NCI-H1048 (cell line): Measurements from ENCODE around the gene SYT6.

Experiments used
- DNase-seq: peaks from one replicate; lab custom pipeline; 2025; lab: John Stamatoyannopoulos, UW

The SYT6 gene

GRCh38 chr1:114153261-114154145, at the start of gene SYT6:
TSS of gene SYT6 (minus strand) at chr1:114153869. CDS start at chr1:114153772, 97 bp downstream.
- no peak for DNase-seq

GRCh38 chr1:114201486-114201885, 47.8 kb upstream of the SYT6 start:
- no peak for DNase-seq

GRCh38 chr1:114199017-114199594, 45.4 kb upstream of the SYT6 start:
- no peak for DNase-seq

GRCh38 chr1:114196992-114197907, 43.6 kb upstream of the SYT6 start:
- DNase-seq, result no peak

- no peak for DNase-seq
Measured at GRCh38 chr1:114195819-114196218, 42.1 kb upstream of the SYT6 start.

GRCh38 chr1:114192328-114192727, 38.7 kb upstream of the SYT6 start:
- no peak for DNase-seq

- DNase-seq, result no peak
Measured at GRCh38 chr1:114189398-114189797, 35.7 kb upstream of the SYT6 start.

GRCh38 chr1:114181356-114181755, 27.7 kb upstream of the SYT6 start:
- DNase-seq, result no peak

GRCh38 chr1:114180742-114181141, 27.1 kb upstream of the SYT6 start:
- DNase-seq, result no peak

- DNase-seq, result no peak
Measured at GRCh38 chr1:114178936-114179335, 25.3 kb upstream of the SYT6 start.

GRCh38 chr1:114177282-114177681, 23.6 kb upstream of the SYT6 start:
- no peak for DNase-seq

- no peak for DNase-seq
Measured at GRCh38 chr1:114176366-114176765, 22.7 kb upstream of the SYT6 start.

GRCh38 chr1:114173680-114174079, 20.0 kb upstream of the SYT6 start:
- DNase-seq, result no peak

- DNase-seq, result no peak
Measured at GRCh38 chr1:114169509-114169908, 15.8 kb upstream of the SYT6 start.

- no peak for DNase-seq
Measured at GRCh38 chr1:114167226-114167625, 13.6 kb upstream of the SYT6 start.

- DNase-seq, result no peak
Measured at GRCh38 chr1:114164840-114165543, 11.3 kb upstream of the SYT6 start.

- no peak for DNase-seq
Measured at GRCh38 chr1:114159941-114160340, 6.3 kb upstream of the SYT6 start.

- DNase-seq, result no peak
Measured at GRCh38 chr1:114157275-114157660, 3.6 kb upstream of the SYT6 start.

- no peak for DNase-seq
Measured at GRCh38 chr1:114156538-114157274, 3.0 kb upstream of the SYT6 start.

GRCh38 chr1:114155706-114156105, 2.0 kb upstream of the SYT6 start:
- no peak for DNase-seq

- no peak for DNase-seq
Measured at GRCh38 chr1:114154963-114155322, 1.3 kb upstream of the SYT6 start.
